ENCODE measurements around the gene PIGO. TPM values are rescaled to one million over a fixed set of nuclear protein-coding genes. Genes with fewer than 3 reads are reported as not detected.

PIGO gene
- total and polyA plus RNA-seq, 4 donors, result 13.8 to 38.1 (median 20.2) TPM

DNA sequence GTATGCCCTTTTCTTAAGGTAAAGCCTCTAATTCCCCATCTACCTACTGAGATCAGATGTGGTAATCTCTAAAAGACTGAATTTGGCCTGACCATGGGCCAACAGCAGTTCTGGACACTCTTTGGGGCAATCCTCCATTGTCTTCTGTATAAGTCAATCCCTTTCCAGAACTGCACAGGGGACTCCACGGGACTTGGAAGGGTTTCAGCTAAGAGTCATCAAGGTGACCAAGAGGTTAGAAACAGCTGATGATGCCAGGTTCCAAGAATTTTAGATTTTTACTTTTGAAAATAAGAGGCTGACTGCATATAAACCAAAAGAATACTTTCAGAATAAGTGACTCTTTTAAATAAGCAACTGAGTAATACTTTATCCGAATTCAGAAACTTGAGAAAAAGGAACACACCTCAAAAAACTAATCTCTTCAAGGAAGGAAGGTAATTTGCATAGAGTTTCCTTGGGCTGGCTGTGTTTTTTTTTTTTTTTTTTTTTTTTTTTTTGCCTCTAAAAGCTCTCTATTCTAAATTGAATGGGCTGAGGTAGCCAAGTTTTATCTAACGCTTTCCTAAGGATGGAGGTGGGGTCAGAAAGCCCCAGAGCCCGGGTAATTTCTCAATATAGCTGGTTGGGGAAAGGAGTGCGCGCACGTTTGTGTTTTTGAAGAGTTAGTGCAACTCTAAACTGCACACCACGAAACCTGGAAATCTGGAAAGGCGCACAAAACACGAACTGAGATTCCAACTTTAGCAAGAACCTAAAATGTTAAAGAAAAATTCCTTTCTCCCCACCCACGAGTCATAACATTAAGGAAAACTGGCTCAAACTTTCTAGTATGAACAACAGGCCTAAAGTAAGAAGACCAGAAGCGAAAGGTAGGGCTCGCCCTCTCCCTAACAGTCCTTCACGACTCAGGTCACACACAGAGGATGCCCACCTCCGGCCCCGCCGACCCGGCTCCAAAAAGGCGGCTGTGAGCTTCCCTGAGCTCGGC is 25.3 kb downstream of the PIGO start:
- DNase-seq, result peak in 2 of 3 donors; percentile 4 to 15
- TF ChIP-seq, protein P1, sequence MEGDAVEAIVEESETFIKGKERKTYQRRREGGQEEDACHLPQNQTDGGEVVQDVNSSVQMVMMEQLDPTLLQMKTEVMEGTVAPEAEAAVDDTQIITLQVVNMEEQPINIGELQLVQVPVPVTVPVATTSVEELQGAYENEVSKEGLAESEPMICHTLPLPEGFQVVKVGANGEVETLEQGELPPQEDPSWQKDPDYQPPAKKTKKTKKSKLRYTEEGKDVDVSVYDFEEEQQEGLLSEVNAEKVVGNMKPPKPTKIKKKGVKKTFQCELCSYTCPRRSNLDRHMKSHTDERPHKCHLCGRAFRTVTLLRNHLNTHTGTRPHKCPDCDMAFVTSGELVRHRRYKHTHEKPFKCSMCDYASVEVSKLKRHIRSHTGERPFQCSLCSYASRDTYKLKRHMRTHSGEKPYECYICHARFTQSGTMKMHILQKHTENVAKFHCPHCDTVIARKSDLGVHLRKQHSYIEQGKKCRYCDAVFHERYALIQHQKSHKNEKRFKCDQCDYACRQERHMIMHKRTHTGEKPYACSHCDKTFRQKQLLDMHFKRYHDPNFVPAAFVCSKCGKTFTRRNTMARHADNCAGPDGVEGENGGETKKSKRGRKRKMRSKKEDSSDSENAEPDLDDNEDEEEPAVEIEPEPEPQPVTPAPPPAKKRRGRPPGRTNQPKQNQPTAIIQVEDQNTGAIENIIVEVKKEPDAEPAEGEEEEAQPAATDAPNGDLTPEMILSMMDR (IDR thresholded peaks at IDR 0.05; ENCODE audit: control extremely low read depth, extremely low read depth), result no peak
- 1 to 2% methylated on average over 20 of the region's 20 CpGs for WGBS, 2 donors

DNA sequence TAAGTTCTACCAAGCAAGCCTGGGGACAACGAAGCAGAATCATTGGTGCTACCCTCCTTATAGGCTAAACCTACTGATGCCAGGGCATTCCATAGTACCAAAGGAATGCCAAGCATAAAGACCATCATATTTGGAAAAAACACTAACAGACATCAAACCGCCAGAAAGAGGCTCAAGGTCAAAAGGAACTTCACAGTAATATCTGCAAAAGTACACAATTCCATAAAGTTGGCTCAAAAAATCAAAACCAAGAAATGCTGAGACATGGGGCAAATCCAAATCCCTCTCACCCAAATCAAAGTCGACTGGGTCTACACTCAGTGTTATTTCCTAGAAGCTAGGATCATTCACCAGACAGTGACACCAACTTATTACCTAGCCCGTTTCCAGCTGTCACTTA is 27.4 kb downstream of the PIGO start:
- no peak overlapping the region for H3K9ac ChIP-seq (ENCODE audit: insufficient read depth in 1 of 2, low read length in 2 of 2)

More for the DNA sequence above, 25.3 kb downstream of the PIGO start:
- no peaks in the 10 kb centered on the region for H3K9me3 ChIP-seq (ENCODE audit: control insufficient read depth in 4 of 4, insufficient read depth in 3 of 4, low read length in 3 of 4)
- peaks cover 17 to 42% (median 23%) of the 10 kb centered on the region in 4 donors for H3K36me3 ChIP-seq (ENCODE audit: control insufficient read depth in 4 of 4, insufficient read depth in 4 of 4, low read length in 4 of 4)
- H3K27ac ChIP-seq (ENCODE audit: low read depth in 1 of 2, low read length in 1 of 2), result peak overlapping the region; percentile 100
- peak overlapping the region; percentile 82 to 93 for H3K9ac ChIP-seq (ENCODE audit: insufficient read depth in 1 of 2, low read length in 2 of 2)
- H3K4me1 ChIP-seq (ENCODE audit: control insufficient read depth in 5 of 5, insufficient read depth in 5 of 5, low read length in 5 of 5), result peaks cover 6 to 23% (median 18%) of the 10 kb centered on the region in 5 donors
- H3K4me3 ChIP-seq, result peak overlapping the region; percentile 95
- no peaks in the 10 kb centered on the region for H3K27me3 ChIP-seq (ENCODE audit: control insufficient read depth in 3 of 3, insufficient read depth in 3 of 3, low read length in 2 of 3)
- no peak for ATAC-seq (ENCODE audit: insufficient read depth, low FRiP score)

GRCh38 chr9:35067056-35067455 is 29.3 kb downstream of the PIGO start:
- TF ChIP-seq, protein P1 (IDR thresholded peaks at IDR 0.05; ENCODE audit: control extremely low read depth, extremely low read depth), result no peak
- Histone ChIP-seq H3K4me3 (no peak overlapping the region), H3K9ac (ENCODE audit: insufficient read depth in 1 of 2, low read length in 2 of 2) (no peak overlapping the region), H3K9me3 (ENCODE audit: control insufficient read depth in 4 of 4, insufficient read depth in 3 of 4, low read length in 3 of 4) (no peaks in the 10 kb centered on the region), H3K4me1 (ENCODE audit: control insufficient read depth in 5 of 5, insufficient read depth in 5 of 5, low read length in 5 of 5) (peaks cover 6 to 23% (median 18%) of the 10 kb centered on the region in 5 donors), H3K36me3 (ENCODE audit: control insufficient read depth in 4 of 4, insufficient read depth in 4 of 4, low read length in 4 of 4) (peaks cover 46 to 52% (median 50%) of the 10 kb centered on the region in 4 donors), H3K27me3 (ENCODE audit: control insufficient read depth in 3 of 3, insufficient read depth in 3 of 3, low read length in 2 of 3) (no peaks in the 10 kb centered on the region), H3K27ac (ENCODE audit: low read depth in 1 of 2, low read length in 1 of 2) (no peak overlapping the region)
- no peak for DNase-seq
- ATAC-seq (ENCODE audit: insufficient read depth, low FRiP score), result no peak
- WGBS, 2 donors, result 96 to 98% methylated on average over 1 of the region's 1 CpG

More for the DNA sequence above, 27.4 kb downstream of the PIGO start:
- Histone ChIP-seq H3K4me1 (ENCODE audit: control insufficient read depth in 5 of 5, insufficient read depth in 5 of 5, low read length in 5 of 5) (peaks cover 6 to 23% (median 18%) of the 10 kb centered on the region in 5 donors), H3K9me3 (ENCODE audit: control insufficient read depth in 4 of 4, insufficient read depth in 3 of 4, low read length in 3 of 4) (no peaks in the 10 kb centered on the region), H3K36me3 (ENCODE audit: control insufficient read depth in 4 of 4, insufficient read depth in 4 of 4, low read length in 4 of 4) (peaks cover 30 to 39% (median 33%) of the 10 kb centered on the region in 4 donors), H3K27me3 (ENCODE audit: control insufficient read depth in 3 of 3, insufficient read depth in 3 of 3, low read length in 2 of 3) (no peaks in the 10 kb centered on the region), H3K4me3 (no peak overlapping the region), H3K27ac (ENCODE audit: low read depth in 1 of 2, low read length in 1 of 2) (no peak overlapping the region)
- no peak for ATAC-seq (ENCODE audit: insufficient read depth, low FRiP score)
- 74 to 80% methylated on average over 4 of the region's 4 CpGs for WGBS, 2 donors
- TF ChIP-seq, protein P1 (IDR thresholded peaks at IDR 0.05; ENCODE audit: control extremely low read depth, extremely low read depth), result no peak
- no peak for DNase-seq
